HG02981 (cell line): ENCODE results near the gene TCF7.
"Not testable (repeated sequence)": the region's sequence is repeated elsewhere in the genome, so short reads cannot be mapped to it uniquely, and the experiment has no call there.

Experiments
- ATAC-seq: cut with Tn5 transposase; IDR thresholded peaks from one replicate; pipeline ENCODE4 v1.9.1; 2021; ENCODE audit warnings: mild to moderate bottlenecking, moderate library complexity; ENCODE audit not compliant: unreplicated experiment

The TCF7 gene

DNA sequence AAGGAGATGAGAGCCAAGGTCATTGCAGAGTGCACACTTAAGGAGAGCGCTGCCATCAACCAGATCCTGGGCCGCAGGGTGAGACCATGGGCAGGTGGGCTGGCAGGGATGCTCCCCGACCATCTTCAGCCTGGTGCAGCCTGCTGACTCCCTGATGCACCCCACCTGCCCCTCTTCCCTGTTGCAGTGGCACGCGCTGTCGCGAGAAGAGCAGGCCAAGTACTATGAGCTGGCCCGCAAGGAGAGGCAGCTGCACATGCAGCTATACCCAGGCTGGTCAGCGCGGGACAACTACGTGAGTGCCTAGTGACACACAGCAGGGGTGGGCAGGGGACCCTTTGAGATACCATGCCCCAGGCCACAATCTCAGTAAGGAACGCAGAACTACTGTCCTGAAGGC, 28.3 kb downstream of the TCF7 start:
- ATAC-seq = no peak

DNA sequence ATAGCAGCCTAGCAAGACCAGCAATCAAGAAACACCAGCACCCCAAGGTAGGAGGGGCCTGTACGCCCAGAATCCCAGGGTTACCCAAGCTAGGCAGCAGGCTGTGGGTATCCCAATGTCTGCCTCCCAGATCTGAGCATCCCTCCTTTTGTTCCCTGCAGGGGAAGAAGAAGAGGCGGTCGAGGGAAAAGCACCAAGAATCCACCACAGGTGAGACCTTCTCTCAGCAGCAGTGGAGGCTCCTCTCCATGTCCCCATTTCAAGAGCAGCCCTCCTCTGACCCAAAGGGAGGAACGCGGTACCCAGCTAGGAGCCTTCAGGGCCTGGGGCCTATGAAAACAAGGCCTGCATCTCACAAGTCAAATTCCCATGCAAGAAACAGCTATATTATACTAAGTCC, 28.9 kb downstream of the TCF7 start:
- no peak for ATAC-seq

DNA sequence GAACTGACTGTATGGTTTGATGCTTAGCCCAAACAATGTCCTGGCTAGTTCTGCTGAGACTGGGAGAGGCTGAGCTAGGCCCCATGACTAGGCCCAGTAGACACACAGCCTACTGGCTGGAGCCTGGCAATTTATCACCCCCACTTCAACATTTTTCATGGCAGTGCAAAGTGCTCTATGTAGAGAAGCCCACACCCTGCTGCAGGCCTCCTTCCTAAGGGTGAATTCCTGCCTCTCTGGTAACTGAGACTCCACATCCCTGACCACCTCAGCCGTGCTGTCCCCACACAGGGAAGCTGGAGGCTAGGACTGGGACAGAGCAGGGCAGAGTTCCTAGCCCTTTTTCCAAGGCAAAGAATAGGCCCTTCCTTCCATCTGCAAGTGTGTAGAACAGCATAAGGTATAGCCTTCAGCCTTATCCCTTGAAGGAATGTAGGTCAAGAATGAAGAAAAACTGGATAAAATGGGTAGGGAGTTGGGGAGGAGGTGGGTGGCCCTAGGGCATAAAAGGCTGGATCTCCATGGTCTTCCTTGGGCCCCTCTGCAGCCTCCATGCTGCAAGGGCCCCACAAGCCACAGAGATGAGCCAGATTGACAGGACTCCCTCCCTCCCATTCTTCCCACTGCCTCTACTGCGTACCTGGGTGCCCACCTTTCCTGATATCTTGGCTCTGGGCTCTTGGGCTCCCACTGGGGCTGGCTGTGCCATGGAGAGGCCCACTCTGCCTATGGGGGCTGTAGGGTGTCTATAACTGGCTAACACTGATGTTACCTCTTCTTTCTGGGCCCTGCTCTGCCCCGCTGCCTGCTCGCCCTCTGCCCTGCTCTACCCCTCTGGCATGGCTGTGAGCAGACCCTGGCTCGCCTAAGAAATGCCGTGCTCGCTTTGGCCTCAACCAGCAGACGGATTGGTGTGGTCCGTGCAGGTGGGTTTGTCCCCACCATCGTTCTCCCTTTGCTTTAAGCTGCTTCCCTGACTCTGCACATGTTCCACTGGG, 29.8 kb downstream of the TCF7 start:
- no peak for ATAC-seq

DNA sequence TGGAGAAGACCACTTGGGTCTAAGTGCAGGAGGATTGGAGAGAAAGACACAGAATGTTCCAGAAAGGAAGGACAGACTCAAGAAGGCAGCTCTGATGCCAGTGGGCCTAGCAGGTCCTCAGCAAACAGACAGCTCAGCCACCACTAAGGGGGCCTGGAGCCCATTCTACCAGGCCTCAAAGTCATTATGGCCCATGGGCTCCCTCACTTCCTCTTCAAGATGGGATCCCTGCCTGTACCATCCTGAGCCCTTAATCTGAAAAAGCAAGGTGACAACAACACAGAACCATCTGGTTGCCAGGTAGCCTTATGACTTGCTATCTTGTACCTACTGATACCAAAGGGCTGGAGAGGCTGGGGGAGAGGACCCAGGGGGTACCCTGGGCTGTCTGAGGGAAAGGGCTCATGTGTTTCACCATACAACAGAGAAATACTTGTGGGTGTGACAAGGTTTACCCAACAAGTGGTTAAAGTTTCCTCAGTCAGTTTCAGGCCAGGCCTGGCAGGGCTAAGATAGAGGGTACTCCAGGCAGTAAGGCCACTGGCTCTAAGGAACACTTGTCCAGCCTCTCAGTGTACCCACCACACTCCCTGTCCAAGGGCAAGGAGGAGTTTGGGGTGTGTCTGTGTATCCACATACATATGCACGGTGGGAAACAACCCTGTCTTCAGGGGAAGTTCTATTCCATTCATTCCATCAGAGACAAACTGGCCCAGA, 30.7 kb downstream of the TCF7 start:
- ATAC-seq = no peak

DNA sequence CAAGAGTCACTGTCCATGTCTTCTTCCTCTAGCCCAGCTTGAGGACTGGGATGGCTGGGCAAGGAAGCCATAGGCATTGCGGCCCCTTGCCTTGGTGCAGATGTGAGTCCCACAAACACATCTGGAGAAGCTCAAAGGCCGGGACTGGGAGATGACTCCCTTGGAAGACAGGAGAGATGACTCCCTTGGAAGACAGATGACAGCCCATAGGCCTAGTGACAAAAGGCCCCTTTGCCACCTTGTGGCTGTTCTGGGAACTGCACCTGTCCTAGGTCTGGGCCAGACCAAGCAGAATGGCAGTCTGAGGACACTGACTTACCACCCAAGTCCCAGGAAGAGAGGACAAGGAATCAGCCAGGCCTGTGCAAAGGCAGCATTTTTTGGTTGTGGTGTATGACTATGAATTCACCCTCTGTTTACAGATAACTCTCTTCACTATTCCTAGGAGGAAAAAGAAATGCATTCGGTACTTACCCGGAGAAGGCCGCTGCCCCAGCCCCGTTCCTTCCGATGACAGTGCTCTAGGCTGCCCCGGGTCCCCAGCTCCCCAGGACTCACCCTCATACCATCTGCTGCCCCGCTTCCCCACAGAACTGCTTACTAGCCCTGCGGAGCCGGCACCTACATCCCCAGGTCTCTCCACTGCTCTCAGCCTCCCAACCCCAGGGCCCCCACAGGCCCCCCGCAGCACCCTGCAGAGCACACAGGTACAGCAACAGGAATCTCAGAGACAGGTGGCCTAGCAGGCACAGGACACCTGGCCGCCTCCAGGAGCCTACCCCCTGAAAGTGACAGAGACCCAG, 31.5 kb downstream of the TCF7 start:
- ATAC-seq = no peak

DNA sequence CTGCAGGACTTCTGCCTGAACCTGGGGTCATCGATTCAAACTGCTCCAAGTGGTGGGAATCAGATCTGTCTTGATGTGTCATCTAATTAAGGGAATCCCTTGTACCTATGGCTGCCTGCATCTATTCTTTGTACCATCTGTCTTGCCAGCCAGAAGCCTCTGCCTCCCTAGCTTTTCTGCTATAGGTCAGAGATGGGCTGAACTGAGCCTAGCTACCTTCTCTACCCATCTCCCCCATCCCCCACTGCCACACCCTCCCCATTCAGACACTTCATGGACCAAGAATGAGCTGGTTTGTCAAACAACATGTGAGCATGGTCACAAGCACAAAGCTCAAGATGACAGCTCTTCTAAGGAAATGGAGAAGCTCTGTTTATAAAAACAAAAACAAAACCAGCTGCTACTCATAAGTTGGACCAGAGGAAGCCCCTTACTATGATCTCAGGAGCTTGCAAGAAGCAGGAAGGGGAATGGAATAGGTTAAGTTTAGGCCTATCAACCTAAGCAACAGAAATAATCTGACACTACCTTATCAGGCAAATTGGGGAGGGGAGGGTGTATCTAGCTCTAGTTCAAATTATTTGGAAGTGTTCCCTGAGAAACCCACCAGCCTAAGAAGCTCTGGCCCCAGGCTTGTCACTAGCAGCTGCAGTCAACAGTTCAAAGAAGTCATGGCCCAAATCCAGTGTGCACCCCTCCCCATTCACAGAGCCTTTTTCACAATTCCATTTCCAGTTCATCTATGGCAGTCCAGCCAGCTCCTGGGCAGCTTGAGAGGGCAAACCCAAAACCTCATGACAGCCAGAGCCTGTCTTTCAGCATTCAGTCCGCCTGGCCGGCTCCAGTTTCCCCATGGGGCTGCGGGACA, 32.4 kb downstream of the TCF7 start:
- ATAC-seq = no peak

DNA sequence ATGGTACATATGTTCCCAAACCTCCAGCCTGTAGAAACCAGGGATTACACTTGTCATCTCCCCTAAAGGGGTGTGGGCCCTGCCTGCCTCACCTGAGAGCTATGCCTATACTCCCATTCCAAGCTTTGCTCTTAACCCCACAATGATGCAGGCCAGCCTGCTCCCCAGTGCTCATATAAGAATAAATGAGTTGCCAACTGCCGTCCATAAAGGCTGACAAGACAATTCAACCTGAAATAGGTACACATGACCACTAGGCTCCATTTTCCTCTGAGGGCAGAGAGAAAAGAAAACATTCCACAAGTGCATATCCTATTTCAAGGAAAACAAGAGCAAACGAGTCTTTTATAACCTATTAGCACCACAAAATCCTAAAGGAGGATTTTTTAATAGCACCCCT, 33.8 kb downstream of the TCF7 start:
- no peak for ATAC-seq

DNA sequence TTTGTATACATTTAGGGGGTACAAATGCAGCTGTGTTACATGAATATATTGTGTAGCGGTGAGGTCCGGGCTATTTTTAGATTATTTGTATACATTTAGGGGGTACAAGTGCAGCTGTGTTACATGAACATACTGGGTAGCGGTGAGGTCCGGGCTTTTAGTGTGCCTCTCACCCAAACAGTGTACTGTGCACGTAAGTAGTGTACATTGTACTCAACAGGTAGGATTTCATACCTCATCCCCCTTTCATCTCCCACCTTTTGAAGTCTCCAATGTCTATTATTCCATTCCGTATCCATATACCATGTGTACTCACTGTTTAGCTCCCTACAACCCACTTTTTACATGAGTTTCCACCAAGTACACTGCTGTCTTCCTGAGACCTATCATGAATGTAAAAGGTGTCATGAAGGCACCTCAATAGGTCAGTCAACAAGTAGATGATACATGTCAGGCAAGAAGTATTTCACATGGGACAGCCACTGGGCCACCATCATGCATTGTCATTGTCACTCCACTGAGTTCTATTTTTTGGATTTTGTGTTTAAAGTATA, 34.6 kb downstream of the TCF7 start:
- ATAC-seq = no peak

DNA sequence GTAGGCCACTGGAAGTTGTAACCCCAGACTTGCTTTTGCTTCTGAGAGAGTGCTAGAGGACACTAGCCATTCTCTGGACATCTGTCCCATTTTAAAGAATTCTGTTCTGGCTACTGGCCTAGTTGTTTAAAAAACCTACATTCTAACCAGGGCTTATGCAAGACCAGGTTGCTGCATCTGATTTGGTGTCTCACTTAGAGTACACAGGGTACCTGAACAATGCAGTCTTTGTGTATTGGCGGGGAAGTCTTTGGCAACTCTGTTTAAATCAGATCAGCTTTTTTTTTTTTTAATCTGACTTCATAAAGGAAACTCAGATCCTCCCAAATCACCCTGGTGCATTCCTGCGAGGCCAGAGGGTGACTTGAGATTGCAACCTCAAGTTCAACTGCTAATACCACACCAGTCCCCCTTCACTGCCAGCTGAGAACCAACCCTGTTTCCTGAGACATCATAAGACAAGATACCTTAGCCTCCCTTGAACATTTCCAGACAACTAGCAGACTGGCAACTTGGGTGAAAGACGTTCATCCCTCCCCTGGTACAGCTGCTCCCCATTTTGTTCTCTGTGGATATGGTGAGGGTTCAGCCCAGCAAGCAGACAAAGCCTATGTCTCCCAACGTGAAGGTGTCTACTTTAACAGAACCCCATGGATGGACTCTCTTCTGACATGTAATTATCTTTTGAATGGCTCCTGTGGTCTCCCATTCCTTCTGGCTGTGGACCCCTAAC, 35.3 kb downstream of the TCF7 start:
- ATAC-seq = no peak

DNA sequence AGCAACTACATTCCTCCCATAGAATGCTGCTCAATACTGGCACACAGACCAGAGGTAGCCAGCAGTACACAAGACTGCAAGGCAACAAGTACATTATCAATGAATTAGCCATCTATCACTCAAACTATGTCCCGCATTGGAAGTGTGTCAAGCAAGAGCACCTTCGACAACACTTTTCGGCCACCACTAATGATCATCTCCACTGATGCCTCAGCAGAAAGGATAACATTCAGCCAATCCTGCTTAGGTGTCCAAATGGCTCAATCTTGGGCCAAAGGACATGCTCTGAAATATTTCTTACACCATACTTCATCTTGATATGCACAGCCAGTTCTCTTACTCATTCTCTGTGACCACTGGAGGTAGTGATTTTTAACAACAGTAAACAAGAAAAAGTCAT, 37.2 kb downstream of the TCF7 start:
- ATAC-seq = no peak

DNA sequence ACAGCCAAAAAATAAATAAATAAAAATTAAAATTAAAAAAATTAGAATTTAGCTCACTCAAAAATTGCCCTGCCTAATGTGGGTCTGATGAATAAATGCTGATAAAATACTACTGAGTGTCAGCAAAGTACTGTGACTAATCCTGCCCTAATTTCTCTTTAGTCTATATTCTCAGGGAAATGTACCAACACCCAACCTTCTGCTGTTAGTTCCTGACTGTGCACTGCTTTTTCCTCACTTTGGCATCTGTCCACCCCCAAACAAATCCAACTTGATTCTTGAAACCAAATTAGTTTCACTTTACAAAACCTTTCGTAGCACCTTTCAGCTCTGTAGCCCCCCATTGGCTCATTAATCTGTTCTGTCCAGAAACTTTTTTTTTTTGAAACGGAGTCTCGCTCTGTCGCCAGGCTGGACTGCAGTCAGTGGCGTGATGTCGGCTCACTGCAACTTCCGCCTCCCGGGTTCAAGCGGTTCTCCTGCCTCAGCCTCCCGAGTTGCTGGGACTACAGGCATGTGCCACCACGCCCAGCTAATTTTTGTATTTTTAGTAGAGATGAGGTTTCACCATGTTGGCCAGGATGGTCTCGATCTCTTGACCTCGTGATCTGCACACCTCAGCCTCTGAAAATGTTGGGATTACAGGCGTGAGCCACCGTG, 37.8 kb downstream of the TCF7 start:
- ATAC-seq = not testable (repeated sequence)

DNA sequence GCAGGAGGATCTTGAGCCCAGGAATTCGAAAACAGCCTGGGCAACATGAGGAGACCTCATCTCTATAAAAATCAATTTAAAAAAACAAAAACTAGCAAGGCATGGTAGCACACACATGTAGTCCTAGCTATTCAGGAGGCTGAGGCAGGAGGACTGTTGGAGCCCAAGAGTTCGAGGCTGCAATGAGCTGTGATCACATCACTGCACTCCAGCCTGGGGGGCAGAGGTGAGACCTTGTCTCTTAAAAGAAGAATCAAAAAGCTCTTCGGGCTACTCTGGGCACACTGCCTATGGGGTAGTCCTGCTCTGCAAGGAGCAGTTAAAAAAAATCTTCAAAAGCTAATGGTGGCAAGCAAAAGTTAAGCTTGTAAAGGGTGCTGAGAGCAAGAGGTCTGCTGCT, 38.8 kb downstream of the TCF7 start:
- no peak for ATAC-seq

DNA sequence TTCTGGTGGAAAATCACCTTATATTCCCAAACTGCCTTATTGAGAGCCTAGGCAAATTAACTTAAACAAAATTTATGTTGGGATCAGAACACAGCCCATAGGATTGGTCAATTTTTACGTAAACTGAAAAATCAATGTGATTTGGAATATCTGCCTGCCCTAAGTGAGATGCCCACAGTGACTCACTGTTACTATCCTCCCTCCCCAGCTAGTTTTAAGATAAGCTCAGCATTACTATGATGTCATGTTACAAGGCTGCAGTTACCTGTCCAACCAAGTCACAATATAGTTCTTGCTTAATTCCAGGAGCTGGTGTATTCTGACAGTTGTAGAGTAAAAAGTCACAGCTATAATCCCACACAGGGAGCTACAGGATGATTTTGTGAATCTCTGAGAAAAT, 39.2 kb downstream of the TCF7 start:
- ATAC-seq = no peak

DNA sequence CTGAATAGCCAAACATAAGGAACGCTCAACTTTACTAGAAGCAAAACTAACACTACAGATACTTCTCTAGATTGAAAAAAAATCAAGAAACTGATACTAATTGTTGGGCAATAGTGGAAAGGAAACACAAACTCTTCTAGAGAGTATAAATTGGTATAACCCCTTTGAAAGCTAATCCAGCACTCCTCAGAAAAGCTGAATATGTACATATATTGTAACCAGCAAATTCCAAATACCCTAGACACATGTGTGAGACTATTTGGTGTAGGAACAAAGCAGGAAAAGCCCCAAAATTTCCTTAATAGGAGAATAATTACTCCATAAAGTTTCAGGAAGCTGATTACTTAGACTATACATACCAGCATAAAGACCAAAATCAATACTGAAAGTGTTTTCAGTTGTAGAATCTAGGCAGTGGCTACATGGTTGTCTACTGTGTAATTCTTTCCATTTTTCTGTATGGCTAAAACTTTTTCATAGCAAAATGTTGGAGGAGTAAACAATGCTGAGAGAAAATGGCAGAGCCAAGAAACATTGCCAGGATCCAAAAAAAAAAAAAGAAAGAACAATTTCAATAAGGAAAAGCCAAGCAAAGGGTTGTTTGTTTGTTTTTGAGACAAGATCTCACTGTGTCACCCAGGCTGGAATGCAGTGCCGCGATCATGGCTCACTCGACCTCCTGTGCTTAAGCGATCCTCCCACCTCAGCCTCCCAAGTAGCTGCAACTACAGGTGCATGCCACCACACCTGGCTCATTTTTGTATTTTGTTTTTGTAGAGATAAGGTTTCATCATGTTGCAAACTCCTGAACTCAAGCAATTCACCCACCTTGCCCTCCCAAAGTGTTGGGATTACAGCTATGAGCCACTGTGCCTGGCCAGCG, 47.3 kb downstream of the TCF7 start:
- no peak for ATAC-seq

DNA sequence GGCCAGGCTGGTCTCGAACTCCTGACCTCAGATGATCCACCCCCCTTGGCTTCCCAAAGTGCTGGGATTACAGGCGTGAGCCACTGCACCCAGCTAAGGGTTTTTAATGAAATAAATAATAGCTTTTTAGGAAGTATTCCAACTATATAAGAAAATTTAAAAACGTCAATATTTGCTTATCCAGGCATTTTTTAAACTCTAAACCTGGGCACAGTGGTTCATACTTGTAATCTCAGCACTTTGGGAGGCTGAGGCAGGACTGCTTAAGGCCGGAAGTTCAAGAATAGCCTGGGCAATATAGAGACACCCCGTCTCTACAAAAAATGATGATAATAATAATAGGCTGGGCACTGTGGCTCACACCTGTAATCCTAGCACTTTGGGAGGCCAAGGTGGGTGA, 48.1 kb downstream of the TCF7 start:
- ATAC-seq = no peak

DNA sequence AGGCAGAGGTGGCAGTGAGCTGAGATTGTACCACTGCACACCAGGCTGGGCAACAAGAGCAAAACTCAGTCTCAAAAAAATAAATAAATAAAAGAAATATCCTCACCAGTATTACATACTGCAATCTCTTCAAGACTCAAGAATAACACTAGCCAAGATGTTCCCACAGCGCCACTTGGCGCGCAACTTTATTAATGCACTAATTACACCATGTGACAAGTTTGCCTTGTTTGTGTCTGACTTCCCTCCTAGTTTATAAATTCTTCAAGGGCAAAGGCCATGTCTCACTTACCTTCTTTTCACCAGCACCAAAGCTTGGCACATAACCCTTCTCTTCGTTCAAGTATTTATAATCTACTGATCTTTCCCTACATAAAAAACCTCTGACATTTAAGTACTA, 57.5 kb downstream of the TCF7 start:
- ATAC-seq = no peak

DNA sequence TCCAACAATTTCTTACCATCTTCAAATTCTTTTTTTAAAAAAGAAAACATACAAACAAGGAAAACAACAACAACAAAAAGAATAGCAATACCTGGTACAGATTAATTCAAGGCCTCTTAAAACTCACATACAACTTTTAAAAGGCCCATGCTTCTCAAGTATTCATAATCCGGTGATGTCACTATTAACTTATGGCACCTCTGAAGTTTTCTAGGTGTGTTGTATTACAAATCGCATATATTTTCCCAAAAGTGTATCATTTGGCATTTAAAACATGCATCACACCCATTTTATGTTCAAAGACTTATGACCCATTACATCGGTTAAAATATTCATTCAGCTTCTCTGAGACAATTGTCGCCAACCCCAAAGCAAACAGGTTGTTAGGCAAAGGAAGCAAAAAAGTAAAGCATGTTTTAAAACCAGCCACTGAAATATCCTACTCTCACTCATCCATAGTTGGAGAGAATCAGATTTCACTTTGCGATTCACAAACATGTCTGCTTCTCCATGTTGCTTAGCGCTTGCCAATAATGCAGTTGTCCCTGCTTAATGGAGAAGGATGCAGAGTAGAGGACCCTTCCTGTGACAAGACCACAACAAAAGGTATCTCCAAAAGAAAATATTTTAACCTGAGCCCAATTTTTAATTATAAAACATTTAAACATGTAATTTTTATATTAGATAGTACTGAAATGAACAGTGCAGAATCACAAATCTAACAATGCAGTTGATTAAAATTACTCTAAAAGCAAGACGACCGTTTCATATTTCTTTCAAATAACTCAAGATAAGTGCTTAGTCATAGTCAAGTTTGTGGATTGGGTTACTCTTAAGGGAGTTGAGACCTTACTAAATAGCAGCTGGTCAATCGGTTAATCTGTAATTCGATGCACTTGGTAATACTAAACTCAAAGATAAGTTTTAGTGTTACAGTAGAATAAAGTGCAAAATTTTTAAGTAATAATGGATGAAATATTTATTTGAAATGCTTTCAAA, 60.7 kb downstream of the TCF7 start:
- ATAC-seq = no peak
